Gastroesophageal sphincter (tissue), 4 donors: Measurements from ENCODE around the gene EWSR1. TPM values are rescaled to one million over a fixed set of nuclear protein-coding genes. Genes with fewer than 3 reads are reported as not detected.

Source experiments
- ATAC-seq: fragments of 150-250 bp; one replicate; pipeline ENCODE4 v1.9.1; 2016; ENCODE audit warnings: mild to moderate bottlenecking, moderate library complexity
- H3K27ac ChIP-seq, 4 donors: fragments of 200-600 bp; sonication (generic) in 3 of 4; 1 replicate in 3 of 4; 2 replicates in 1 of 4; pipeline ENCODE4 v1.5.1; 2016 to 2019
- H3K27me3 ChIP-seq: fragments of 200-600 bp; sonication (generic); one replicate; pipeline ENCODE4 v1.5.1; 2019
- H3K36me3 ChIP-seq, 2 donors: fragments of 200-600 bp; sonication (generic); one replicate each; pipeline ENCODE4 v1.5.1; 2019; ENCODE audit warnings: control low read depth in 1 of 2
- H3K4me1 ChIP-seq, 3 donors: fragments of 200-600 bp; sonication (generic); 1 replicate in 2 of 3; 2 replicates in 1 of 3; pipeline ENCODE4 v1.5.1; 2016 to 2019; ENCODE audit warnings: control low read depth in 2 of 3
- H3K4me3 ChIP-seq, 2 donors: fragments of 200-600 bp; sonication (generic); one replicate each; pipeline ENCODE4 v1.5.1; 2019; ENCODE audit warnings: mild to moderate bottlenecking in 1 of 2, moderate library complexity in 1 of 2
- H3K9me3 ChIP-seq, 3 donors: fragments of 200-600 bp; sonication (generic); one replicate each; pipeline ENCODE4 v1.5.1; 2017 to 2019; ENCODE audit warnings: control low read depth in 2 of 3
- CTCF ChIP-seq, 4 experiments: fragments of 200-600 bp in 2 of 4; fragments of 450-650 bp in 2 of 4; sonication (generic) in 1 of 4; IDR thresholded peaks; one replicate each; pipeline ENCODE4 v1.5.1; 2017 to 2019; ENCODE audit warnings: antibody characterized with exemption in 4 of 4, mild to moderate bottlenecking in 2 of 4, moderate library complexity in 2 of 4
- EP300 ChIP-seq: sonication (generic); formaldehyde crosslinking; IDR thresholded peaks from one replicate; pipeline ENCODE4 v1.6.1; 2017; ENCODE audit warnings: antibody characterized with exemption, mild to moderate bottlenecking
- POLR2A ChIP-seq, 2 donors: fragments of 450-650 bp; IDR thresholded peaks; one replicate each; pipeline ENCODE4 v1.6.1; 2017; ENCODE audit warnings: antibody characterized with exemption in 2 of 2, mild to moderate bottlenecking in 2 of 2, moderate library complexity in 1 of 2
- POLR2AphosphoS5 ChIP-seq: sonication (generic); formaldehyde crosslinking; IDR thresholded peaks from one replicate; pipeline ENCODE4 v1.6.1; 2017; ENCODE audit warnings: antibody characterized with exemption
- WGBS, 2 donors: methylation state at CpG; one replicate each; pipeline ENCODE4 v1.1.5; 2018; ENCODE audit warnings: low coverage in 1 of 2; 5-methylcytosine and 5-hydroxymethylcytosine counted together
- total RNA-seq, 4 donors: library from RNA; depleted of rRNA; stranded (reverse); fragments of >200 nt; gene quantifications; one replicate each; pipeline ENCODE4 v1.1.0, GENCODE V29; 2016

EWSR1 gene
- total RNA-seq, 4 donors from 2014 or later, result 169 to 209 (median 204) TPM

GRCh38 chr22:29339381-29340235, 71.5 kb downstream of the EWSR1 start:
- WGBS, 2 donors, result 87 to 100% methylated on average over 1 to 7 of the region's 23 CpGs
- no peak for TF ChIP-seq EP300
- no peak for TF ChIP-seq CTCF (IDR thresholded peaks at IDR 0.05)
- no peak for TF ChIP-seq POLR2A (IDR thresholded peaks at IDR 0.05)
- no peak for TF ChIP-seq POLR2AphosphoS5
- H3K36me3 ChIP-seq, result peaks cover 0 to 88% of the 10 kb centered on the region in 2 donors

GRCh38 chr22:29340566-29340965, 72.5 kb downstream of the EWSR1 start:
- Histone ChIP-seq H3K4me3 (no peak overlapping the region), H3K4me1 (peaks cover 0 to 26% (median 0%) of the 10 kb centered on the region in 3 donors), H3K27me3 (no peaks in the 10 kb centered on the region), H3K9me3 (no peaks in the 10 kb centered on the region), H3K27ac (no peak overlapping the region), H3K36me3 (peaks cover 0 to 82% of the 10 kb centered on the region in 2 donors)
- no peak for ATAC-seq
- TF ChIP-seq POLR2A (IDR thresholded peaks at IDR 0.05) (no peak), CTCF (IDR thresholded peaks at IDR 0.05) (no peak), POLR2AphosphoS5 (no peak), EP300 (no peak)
- 75% methylated on average over 5 of the region's 8 CpGs; no CpG with 5 or more reads in 1 of the 2 donors for WGBS, 2 donors

More at GRCh38 chr22:29339381-29340235, 71.5 kb downstream of the EWSR1 start:
- H3K27me3 ChIP-seq, result no peaks in the 10 kb centered on the region
- no peak overlapping the region for H3K27ac ChIP-seq
- no peaks in the 10 kb centered on the region for H3K9me3 ChIP-seq
- no peak overlapping the region for H3K4me3 ChIP-seq
- H3K4me1 ChIP-seq, result peaks cover 0 to 18% (median 0%) of the 10 kb centered on the region in 3 donors
- ATAC-seq, result no peak

GRCh38 chr22:29341056-29341848, 73.2 kb downstream of the EWSR1 start:
- Histone ChIP-seq H3K4me1 (peaks cover 0 to 33% (median 0%) of the 10 kb centered on the region in 3 donors), H3K36me3 (peaks cover 0 to 82% of the 10 kb centered on the region in 2 donors), H3K27ac (no peak overlapping the region), H3K27me3 (no peaks in the 10 kb centered on the region), H3K9me3 (no peaks in the 10 kb centered on the region), H3K4me3 (no peak overlapping the region)
- no peak for ATAC-seq
- WGBS, 2 donors, result 91 to 100% methylated on average over 2 to 7 of the region's 25 CpGs
- TF ChIP-seq EP300 (no peak), CTCF (IDR thresholded peaks at IDR 0.05) (no peak), POLR2A (IDR thresholded peaks at IDR 0.05) (no peak), POLR2AphosphoS5 (no peak)

- Histone ChIP-seq H3K9me3 (no peaks in the 10 kb centered on the region), H3K27me3 (no peaks in the 10 kb centered on the region), H3K4me1 (peaks cover 0 to 38% (median 0%) of the 10 kb centered on the region in 3 donors), H3K27ac (no peak overlapping the region), H3K4me3 (no peak overlapping the region), H3K36me3 (peaks cover 0 to 82% of the 10 kb centered on the region in 2 donors)
- TF ChIP-seq POLR2A (IDR thresholded peaks at IDR 0.05), result no peak
- TF ChIP-seq EP300, result no peak
- TF ChIP-seq POLR2AphosphoS5, result no peak
- no peak for TF ChIP-seq CTCF (IDR thresholded peaks at IDR 0.05)
- WGBS, 2 donors, result 100% methylated on average over 2 of the region's 2 CpGs; no CpG with 5 or more reads in 1 of the 2 donors
- ATAC-seq, result no peak
These were observed 73.7 kb downstream of the EWSR1 start for GRCh38 chr22:29341849-29342127.
